ENCODE results near the gene CNTNAP1. TPM values are rescaled to one million over a fixed set of nuclear protein-coding genes. Genes with fewer than 3 reads are reported as not detected.

Gene CNTNAP1
- total and polyA plus RNA-seq, 9 of the 15 experiments (the other 6 are each of a cell fraction or from before 2014, with no cell fraction given) = 0.10 to 1.8 (median 0.62) TPM

DNA sequence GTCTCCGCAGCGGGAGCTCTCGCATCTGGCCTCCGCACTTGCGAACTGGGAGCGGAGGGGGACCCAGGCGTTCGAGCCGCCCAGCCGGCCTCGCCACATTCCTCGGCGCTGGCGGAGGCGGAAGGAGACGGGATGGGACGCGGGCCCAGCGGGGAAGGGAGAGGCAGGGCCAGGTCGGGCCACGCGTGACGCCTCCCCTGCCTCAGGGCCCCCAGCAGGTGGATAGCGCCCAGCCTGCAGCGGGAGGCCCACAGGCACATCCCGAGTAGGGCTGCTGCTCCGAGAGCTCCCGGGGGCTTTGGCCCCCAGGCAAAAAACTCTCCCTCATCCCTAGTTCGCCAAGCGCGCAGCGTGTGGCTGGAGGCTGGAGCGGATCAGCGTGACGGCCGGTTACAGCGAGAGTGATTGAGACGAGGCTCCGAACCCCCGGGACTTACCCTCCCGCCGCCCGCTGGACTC, 6.3 kb upstream of the CNTNAP1 start (continued):
- TF ChIP-seq, protein P1, sequence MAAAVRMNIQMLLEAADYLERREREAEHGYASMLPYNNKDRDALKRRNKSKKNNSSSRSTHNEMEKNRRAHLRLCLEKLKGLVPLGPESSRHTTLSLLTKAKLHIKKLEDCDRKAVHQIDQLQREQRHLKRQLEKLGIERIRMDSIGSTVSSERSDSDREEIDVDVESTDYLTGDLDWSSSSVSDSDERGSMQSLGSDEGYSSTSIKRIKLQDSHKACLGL (CRISPR knock-in tag; IDR thresholded peaks at IDR 0.05; ENCODE audit: borderline replicate concordance, poor library complexity, severe bottlenecking) = no peak
- TF ChIP-seq HMGN3 (IDR thresholded peaks at IDR 0.05; ENCODE audit: borderline replicate concordance, extremely low read depth, insufficient read length, low read depth, low read length) (peak; percentile 27), ZNF76 (CRISPR knock-in tag; IDR thresholded peaks at IDR 0.05; ENCODE audit: borderline replicate concordance) (no peak), DMBX1 (CRISPR knock-in tag; IDR thresholded peaks at IDR 0.05; ENCODE audit: borderline replicate concordance) (no peak), SP1 (CRISPR knock-in tag; IDR thresholded peaks at IDR 0.05) (0 out of 2 replicates have a peak, but pooled peaks have one; percentile 35), ZBTB8A (IDR thresholded peaks at IDR 0.05; ENCODE audit: partially characterized antibody) (no peak), ARID4B (CRISPR knock-in tag; IDR thresholded peaks at IDR 0.05) (peak; percentile 82; the same call in 1 of the 2 replicates), MYC (IDR thresholded peaks at IDR 0.05; ENCODE audit: low read depth, low read length) (no peak), MYC (CRISPR knock-in tag; IDR thresholded peaks at IDR 0.05; ENCODE audit: borderline replicate concordance, low read depth) (no peak), FOXO4 (CRISPR knock-in tag; IDR thresholded peaks at IDR 0.05) (no peak), TFE3 (CRISPR knock-in tag; IDR thresholded peaks at IDR 0.05) (no peak)
- TF ChIP-seq, protein P2, sequence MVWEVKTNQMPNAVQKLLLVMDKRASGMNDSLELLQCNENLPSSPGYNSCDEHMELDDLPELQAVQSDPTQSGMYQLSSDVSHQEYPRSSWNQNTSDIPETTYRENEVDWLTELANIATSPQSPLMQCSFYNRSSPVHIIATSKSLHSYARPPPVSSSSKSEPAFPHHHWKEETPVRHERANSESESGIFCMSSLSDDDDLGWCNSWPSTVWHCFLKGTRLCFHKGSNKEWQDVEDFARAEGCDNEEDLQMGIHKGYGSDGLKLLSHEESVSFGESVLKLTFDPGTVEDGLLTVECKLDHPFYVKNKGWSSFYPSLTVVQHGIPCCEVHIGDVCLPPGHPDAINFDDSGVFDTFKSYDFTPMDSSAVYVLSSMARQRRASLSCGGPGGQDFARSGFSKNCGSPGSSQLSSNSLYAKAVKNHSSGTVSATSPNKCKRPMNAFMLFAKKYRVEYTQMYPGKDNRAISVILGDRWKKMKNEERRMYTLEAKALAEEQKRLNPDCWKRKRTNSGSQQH (CRISPR knock-in tag; IDR thresholded peaks at IDR 0.05) = no peak
- TF ChIP-seq, protein P3, sequence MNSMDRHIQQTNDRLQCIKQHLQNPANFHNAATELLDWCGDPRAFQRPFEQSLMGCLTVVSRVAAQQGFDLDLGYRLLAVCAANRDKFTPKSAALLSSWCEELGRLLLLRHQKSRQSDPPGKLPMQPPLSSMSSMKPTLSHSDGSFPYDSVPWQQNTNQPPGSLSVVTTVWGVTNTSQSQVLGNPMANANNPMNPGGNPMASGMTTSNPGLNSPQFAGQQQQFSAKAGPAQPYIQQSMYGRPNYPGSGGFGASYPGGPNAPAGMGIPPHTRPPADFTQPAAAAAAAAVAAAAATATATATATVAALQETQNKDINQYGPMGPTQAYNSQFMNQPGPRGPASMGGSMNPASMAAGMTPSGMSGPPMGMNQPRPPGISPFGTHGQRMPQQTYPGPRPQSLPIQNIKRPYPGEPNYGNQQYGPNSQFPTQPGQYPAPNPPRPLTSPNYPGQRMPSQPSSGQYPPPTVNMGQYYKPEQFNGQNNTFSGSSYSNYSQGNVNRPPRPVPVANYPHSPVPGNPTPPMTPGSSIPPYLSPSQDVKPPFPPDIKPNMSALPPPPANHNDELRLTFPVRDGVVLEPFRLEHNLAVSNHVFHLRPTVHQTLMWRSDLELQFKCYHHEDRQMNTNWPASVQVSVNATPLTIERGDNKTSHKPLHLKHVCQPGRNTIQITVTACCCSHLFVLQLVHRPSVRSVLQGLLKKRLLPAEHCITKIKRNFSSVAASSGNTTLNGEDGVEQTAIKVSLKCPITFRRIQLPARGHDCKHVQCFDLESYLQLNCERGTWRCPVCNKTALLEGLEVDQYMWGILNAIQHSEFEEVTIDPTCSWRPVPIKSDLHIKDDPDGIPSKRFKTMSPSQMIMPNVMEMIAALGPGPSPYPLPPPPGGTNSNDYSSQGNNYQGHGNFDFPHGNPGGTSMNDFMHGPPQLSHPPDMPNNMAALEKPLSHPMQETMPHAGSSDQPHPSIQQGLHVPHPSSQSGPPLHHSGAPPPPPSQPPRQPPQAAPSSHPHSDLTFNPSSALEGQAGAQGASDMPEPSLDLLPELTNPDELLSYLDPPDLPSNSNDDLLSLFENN (IDR thresholded peaks at IDR 0.05; ENCODE audit: low read depth in 2 of 2, low read length in 2 of 2) = no peak

Measured in K562 (cell line).